Ramos (cell line): ENCODE data around the gene LDLRAD4.

Experiments used
- in situ Hi-C: fragments of 300-500 bp; cut with MboI; formaldehyde crosslinking; loops from one replicate; pipeline ENCODE4 v1.14.3; 2022; ENCODE audit warnings: low sequenced_read_pairs; ENCODE audit not compliant: unreplicated experiment

LDLRAD4 gene

GRCh38 chr18:13451661-13452387 is 233.3 kb downstream of the LDLRAD4 start:
- in situ Hi-C loops, result loop anchor here (10.0 kb wide), 1 partner anchor 263 kb away; no protein-coding TSS in a partner anchor

- in situ Hi-C loops, result loop anchor here (10.0 kb wide), 1 partner anchor 262 kb away; no protein-coding TSS in a partner anchor
Observed at GRCh38 chr18:13452388-13452811, 233.8 kb downstream of the LDLRAD4 start.

DNA sequence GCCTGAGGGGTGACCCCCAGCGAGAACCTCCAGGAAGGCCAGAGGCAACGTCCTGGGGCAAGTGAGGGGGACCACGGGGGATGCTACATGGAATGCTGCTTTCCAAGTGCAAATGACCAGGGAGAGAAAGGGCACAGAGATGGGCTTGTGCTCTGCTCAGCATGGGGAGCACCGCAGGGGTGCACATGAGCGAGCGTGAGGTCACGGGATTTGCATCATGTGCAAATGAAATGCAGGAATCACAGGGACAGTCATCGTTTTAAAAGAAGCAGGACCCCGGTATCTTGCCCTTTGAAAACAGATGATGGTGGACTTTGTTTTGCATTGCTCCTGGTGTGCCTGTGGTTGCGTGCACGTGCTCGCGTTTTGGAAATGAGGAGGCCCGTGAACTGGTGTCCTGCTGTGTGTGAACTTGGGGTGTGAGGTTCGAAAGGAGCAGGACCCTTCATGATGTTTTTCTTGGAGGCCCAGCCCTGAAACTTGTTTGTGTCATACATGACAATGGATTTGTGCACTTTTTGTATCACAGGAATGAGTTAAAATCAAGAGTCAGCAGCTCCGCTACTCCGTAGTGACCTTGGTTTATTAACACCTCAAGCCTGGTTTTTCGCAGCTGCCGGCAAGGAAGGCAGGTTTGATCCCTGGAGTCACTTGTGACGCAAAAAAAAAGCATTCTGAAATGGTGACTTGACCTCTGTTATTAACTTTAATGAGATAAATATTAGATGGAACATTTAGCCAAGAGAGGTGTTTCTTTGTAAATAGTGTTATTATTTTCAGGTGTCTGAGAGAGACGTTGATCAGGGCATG is 234.5 kb downstream of the LDLRAD4 start:
- in situ Hi-C loops, result loop anchor here (10.0 kb wide), 1 partner anchor 262 kb away; no protein-coding TSS in a partner anchor

DNA sequence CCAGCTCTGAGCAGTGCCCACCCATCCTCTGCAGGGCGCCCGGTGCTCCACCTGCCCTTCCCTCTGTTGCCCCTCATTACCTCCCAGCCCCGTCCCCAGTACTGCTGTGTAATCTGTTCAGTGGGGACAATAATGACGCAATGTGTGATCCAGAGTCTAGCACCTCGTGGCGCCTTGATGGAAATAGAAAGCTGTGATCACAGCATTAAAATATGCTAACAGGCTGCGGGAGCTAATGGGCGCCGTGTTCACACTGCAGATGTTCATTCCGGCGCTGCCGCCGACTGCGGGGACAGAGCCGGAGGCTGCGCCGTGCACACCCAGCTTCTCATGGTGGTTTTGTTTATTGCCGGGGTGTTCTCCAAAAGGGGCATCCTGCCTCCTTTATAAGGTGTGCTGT is 235.2 kb downstream of the LDLRAD4 start:
- in situ Hi-C loops, result loop anchor here (10.0 kb wide), 1 partner anchor 261 kb away; no protein-coding TSS in a partner anchor

DNA sequence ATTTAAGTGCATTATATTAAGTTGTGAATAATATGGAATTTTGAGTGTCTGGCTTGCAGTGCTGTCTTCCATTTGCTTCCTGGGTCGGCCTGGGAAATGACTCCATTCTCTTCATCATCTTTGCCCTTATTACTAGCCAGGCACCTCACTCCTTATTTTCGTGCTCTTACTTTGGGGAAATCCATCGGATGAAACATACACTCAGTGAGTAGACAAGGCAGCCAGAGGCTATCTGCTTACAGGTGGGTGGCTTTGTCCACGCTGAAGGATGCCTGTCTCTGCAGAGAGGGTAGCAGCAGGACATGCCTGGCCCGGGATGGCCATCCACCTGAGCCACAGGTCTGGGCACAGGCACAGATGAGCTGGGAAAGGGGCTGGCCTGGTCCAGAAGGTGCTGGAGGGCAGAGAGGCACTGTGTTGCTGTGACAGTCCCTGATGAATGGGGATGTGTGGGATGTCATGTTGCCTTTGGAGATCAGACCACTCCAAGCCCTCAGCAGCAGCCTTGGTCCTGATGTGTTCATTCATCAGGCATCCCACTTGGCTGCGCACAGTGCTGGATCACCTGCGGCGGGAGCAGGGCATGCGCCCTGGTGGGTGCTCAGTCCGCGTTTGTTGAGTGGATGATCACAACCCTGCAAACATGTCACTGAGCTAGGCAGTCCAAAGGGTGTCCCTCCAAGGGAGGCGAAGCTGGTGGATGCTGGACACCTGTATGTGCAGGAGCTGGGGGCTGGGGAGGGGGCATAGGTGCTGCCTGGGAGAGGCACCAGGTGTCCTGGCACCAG is 236.0 kb downstream of the LDLRAD4 start:
- in situ Hi-C loops, result loop anchor here (10.0 kb wide), 1 partner anchor 260 kb away; no protein-coding TSS in a partner anchor

DNA sequence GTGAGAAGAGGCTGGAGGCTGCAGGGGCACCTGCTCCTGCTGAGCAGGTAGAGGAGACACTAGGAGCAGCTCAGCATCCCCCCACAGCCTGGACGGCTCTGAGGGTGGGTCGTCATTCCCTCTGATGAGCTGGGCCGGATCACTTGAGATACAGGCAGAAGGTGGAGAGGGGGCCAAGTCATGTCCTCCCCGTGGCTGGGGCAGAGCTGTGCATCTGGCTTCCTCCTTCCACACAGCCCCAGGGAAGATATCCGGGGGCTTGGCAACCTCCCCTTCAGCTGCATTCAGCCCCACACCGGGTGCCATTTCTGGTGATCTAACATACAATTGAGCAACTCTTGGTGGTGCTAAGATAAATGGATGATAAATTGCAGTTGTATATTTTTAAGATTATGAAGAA is 236.9 kb downstream of the LDLRAD4 start:
- in situ Hi-C loops, result loop anchor here (10.0 kb wide), 1 partner anchor 259 kb away; no protein-coding TSS in a partner anchor

- in situ Hi-C loops, result loop anchor here (10.0 kb wide), 1 partner anchor 259 kb away; no protein-coding TSS in a partner anchor
Observed at GRCh38 chr18:13455960-13456481, 237.5 kb downstream of the LDLRAD4 start.

GRCh38 chr18:13456736-13457271 is 238.2 kb downstream of the LDLRAD4 start:
- in situ Hi-C loops, result loop anchor here (10.0 kb wide), 1 partner anchor 258 kb away; no protein-coding TSS in a partner anchor

- in situ Hi-C loops, result loop anchor here (10.0 kb wide), 1 partner anchor 257 kb away; no protein-coding TSS in a partner anchor
Observed at GRCh38 chr18:13457327-13457726, 238.8 kb downstream of the LDLRAD4 start.

DNA sequence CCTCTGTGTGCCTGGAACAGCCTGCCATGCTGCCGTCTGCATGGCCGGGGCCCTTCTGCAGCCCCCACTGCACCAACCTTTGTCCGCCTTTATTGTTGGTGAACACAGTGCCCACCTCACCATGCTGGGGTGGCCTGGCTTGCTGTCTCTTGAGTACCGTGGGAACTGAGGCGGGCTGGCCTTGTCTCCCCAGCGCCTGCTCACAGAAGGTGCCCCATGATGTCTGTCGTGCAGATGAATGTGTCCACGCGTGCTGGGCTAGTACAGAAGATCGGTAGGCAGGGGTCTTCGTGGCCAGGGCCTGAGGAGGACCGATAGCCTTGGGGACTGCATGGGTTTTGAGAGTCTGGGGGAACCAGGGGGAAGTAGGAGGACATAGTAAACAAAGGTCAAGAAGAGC is 242.4 kb downstream of the LDLRAD4 start:
- in situ Hi-C loops, result no loop called here

GRCh38 chr18:13461469-13461868 is 242.9 kb downstream of the LDLRAD4 start:
- in situ Hi-C loops, result no loop called here

DNA sequence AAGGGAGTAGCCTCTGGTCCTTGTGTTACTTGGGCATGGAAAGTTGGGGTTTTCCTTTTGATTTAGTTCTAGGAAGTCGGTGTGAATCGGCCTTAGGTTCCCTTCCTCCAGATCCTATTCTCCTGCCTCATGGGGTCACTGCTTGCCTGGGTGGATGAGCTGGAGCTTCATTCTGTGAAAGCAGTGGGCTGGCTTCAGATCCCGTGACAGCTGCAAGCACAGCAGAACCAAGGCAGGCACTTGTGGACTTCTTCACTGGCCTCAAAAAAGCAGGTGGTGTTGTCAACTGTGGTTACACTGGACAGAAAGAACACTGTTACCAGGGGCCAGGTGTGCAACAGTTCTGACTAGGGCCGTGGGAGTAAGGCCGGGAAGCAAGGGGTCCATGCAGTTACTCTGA is 243.4 kb downstream of the LDLRAD4 start:
- in situ Hi-C loops, result no loop called here

GRCh38 chr18:13462686-13463085 is 244.1 kb downstream of the LDLRAD4 start:
- in situ Hi-C loops, result no loop called here

DNA sequence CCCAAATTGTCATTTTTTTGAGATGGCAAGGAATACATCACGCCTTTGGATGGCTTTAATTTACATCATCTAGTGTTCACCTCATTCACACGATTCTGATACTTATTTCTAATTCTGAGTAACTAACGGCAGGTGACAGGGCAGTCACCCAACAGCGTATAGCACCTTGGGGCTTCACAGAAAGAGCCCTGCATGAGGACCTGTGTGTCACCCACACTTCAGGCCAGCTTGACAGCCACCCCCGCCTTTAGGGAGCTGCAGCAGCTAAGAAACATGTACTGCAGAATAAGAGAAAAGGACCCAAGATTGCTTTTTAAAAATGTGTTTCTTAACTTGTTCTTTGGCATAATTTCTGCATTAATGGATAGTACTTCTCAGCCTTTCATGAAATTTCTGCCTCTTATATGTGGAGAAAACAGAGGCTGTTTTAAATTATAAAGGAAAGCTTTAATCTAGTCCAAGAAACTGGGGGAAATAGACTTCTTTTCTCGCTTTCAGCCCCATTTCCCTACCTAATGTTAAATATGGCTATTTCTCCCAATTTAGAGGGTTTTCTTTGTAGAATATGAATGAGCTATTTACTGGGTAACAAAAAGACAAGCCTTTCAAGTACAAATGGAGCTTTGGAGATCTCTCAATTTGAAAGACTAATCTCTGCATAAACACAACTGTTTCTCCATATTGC is 245.1 kb downstream of the LDLRAD4 start:
- in situ Hi-C loops, result no loop called here

DNA sequence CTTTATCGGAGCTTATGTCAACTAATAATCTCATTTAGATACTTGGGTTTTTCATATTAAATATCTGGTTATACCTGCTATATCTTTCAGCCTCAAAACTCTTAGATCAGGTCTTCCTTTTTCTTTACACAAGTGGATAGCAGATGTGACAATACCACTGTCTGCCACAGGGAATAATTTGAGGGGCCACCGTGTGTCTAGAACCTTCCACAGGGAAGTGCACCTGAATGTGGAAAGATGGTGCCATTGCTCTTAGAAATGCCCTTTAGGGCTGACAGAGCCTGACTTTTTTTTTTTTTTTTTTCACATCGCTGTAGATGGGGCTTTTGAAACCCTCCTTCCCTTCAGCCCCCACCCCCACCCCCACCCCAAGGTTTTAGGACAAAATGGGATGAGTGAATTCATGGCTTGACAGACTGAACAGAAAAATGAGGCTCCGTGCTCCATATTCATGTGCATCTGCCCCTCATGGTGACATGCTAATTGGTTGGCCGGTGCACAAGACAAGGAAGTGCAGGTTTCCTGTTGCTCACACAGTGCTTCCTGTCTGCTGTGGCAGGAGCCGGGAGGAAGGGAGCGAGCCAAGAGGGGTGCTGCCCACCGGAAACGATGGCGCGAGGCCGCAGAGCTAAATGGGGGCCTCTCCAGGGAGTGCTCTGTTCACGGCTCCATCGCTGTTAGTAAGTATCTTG is 246.0 kb downstream of the LDLRAD4 start:
- in situ Hi-C loops, result no loop called here

GRCh38 chr18:13465124-13465446 is 246.5 kb downstream of the LDLRAD4 start:
- in situ Hi-C loops, result no loop called here

DNA sequence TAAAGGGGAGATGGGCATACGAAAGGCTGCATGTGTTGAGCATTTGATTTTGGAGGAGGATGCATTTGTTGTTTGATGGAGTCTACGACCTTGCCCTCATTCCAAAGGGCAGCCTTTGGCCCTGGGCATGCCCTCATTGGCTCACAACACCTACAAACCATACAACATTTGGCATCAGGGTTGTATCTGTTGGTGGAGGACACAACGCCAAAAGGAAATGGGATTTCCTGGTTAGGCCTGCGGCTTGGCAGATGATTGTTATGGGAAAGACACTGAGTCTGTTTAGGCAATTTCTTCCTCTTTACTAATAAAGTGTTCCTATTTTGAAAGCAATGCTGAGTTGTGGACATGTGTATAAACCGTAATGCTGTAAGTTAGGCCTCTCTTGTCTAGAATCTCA is 246.9 kb downstream of the LDLRAD4 start:
- in situ Hi-C loops, result no loop called here

GRCh38 chr18:13470516-13471197 is 252.1 kb downstream of the LDLRAD4 start:
- in situ Hi-C loops, result no loop called here
